Liver (tissue), 9 donors: Measurements from ENCODE around the gene GLOD5. TPM values are rescaled to one million over a fixed set of nuclear protein-coding genes. Genes with fewer than 3 reads are reported as not detected.

ENCODE experiments used
- DNase-seq: peaks from one replicate; pipeline ENCODE4 v3.0.0-alpha.2; 2017; ENCODE audit warnings: low spot score
- H3K27ac ChIP-seq, 2 donors: one replicate each; pipeline ENCODE4 v1.7.0; 2013; ENCODE audit warnings: inconsistent platforms in 2 of 2, low read length in 2 of 2, control low read depth in 1 of 2, low read depth in 1 of 2, mild to moderate bottlenecking in 1 of 2
- H3K27me3 ChIP-seq, 4 donors: one replicate each; pipeline versions ENCODE4 v1.6.1 to v1.7.0; 2013; ENCODE audit warnings: low read length in 3 of 4, inconsistent platforms in 1 of 4, mild to moderate bottlenecking in 1 of 4, moderate library complexity in 1 of 4; ENCODE audit not compliant: control insufficient read depth in 4 of 4, insufficient read depth in 4 of 4
- H3K36me3 ChIP-seq, 4 donors: one replicate each; pipeline versions ENCODE4 v1.6.1 to v1.7.0; 2013; ENCODE audit warnings: low read length in 3 of 4, mild to moderate bottlenecking in 3 of 4, low read depth in 1 of 4, moderate library complexity in 1 of 4; ENCODE audit not compliant: control insufficient read depth in 4 of 4, insufficient read depth in 3 of 4
- H3K4me1 ChIP-seq, 4 donors: one replicate each; pipeline versions ENCODE4 v1.6.1 to v1.7.0; 2013; ENCODE audit warnings: low read length in 3 of 4, mild to moderate bottlenecking in 3 of 4, moderate library complexity in 1 of 4; ENCODE audit not compliant: control insufficient read depth in 4 of 4, insufficient read depth in 4 of 4
- H3K4me3 ChIP-seq, 3 donors: one replicate each; pipeline versions ENCODE4 v1.6.1 to v1.7.0; 2013; ENCODE audit warnings: low read length in 3 of 3, control low read depth in 1 of 3, low read depth in 1 of 3, mild to moderate bottlenecking in 1 of 3
- H3K9ac ChIP-seq, 2 donors: one replicate each; pipeline ENCODE4 v1.7.0; 2013; ENCODE audit warnings: low read length in 2 of 2, mild to moderate bottlenecking in 2 of 2, moderate library complexity in 2 of 2, control low read depth in 1 of 2, low read depth in 1 of 2
- H3K9me3 ChIP-seq, 4 donors: one replicate each; pipeline versions ENCODE4 v1.6.1 to v1.7.0; 2013; ENCODE audit warnings: low read length in 3 of 4; ENCODE audit not compliant: control insufficient read depth in 4 of 4
- EGR1 ChIP-seq, 2 donors: IDR thresholded peaks; 2 replicates each; pipeline ENCODE4 v1.6.1; 2016 to 2018; ENCODE audit warnings: antibody characterized with exemption in 2 of 2, low read depth in 2 of 2
- FOXA1 ChIP-seq: IDR thresholded peaks from 2 replicates; pipeline ENCODE4 v1.6.1; 2016; ENCODE audit warnings: antibody characterized with exemption
- FOXA2 ChIP-seq: IDR thresholded peaks from 2 replicates; pipeline ENCODE4 v1.6.1; 2016; ENCODE audit warnings: antibody characterized with exemption
- GABPA ChIP-seq, 2 donors: IDR thresholded peaks in 1 of 2; conservative IDR thresholded peaks in 1 of 2; 2 replicates each; pipeline ENCODE4 v1.6.1; 2016; ENCODE audit warnings: antibody characterized with exemption in 2 of 2, mild to moderate bottlenecking in 1 of 2, moderate library complexity in 1 of 2
- HNF4A ChIP-seq, 2 donors: conservative IDR thresholded peaks; 2 replicates each; pipeline ENCODE4 v1.6.1; 2016; ENCODE audit warnings: antibody characterized with exemption in 2 of 2, mild to moderate bottlenecking in 2 of 2
- HNF4G ChIP-seq: IDR thresholded peaks from 2 replicates; pipeline ENCODE4 v1.6.1; 2016; ENCODE audit warnings: antibody characterized with exemption
- JUND ChIP-seq, 2 donors: IDR thresholded peaks; 2 replicates each; pipeline ENCODE4 v1.6.1; 2016; ENCODE audit warnings: antibody characterized with exemption in 2 of 2
- NR2F2 ChIP-seq: IDR thresholded peaks from 2 replicates; pipeline ENCODE4 v1.6.1; 2016; ENCODE audit warnings: antibody characterized with exemption
- RAD21 ChIP-seq, 2 donors: IDR thresholded peaks; 2 replicates each; pipeline ENCODE4 v1.6.1; 2016; ENCODE audit warnings: antibody characterized with exemption in 2 of 2, mild to moderate bottlenecking in 2 of 2
- RXRA ChIP-seq, 2 donors: IDR thresholded peaks; 2 replicates each; pipeline ENCODE4 v1.6.1; 2017 to 2018; ENCODE audit warnings: antibody characterized with exemption in 2 of 2, mild to moderate bottlenecking in 1 of 2
- SP1 ChIP-seq: IDR thresholded peaks from 2 replicates; pipeline ENCODE4 v1.6.1; 2018; ENCODE audit warnings: antibody characterized with exemption, mild to moderate bottlenecking
- TAF1 ChIP-seq: conservative IDR thresholded peaks from 2 replicates; pipeline ENCODE4 v1.6.1; 2016; ENCODE audit warnings: antibody characterized with exemption, mild to moderate bottlenecking
- YY1 ChIP-seq: IDR thresholded peaks from 2 replicates; pipeline ENCODE4 v1.6.1; 2016; ENCODE audit warnings: antibody characterized with exemption, mild to moderate bottlenecking
- WGBS: extraction: QIAGEN DNeasy Blood & Tissue Kit; methylation state at CpG from one replicate; pipeline ENCODE4 v1.1.7; 2013; 5-methylcytosine and 5-hydroxymethylcytosine counted together
- polyA plus RNA-seq, 2 donors: library from polyadenylated mRNA; stranded (reverse) in 1 of 2; unstranded in 1 of 2; fragments of 200-250 nt in 1 of 2; fragments of >200 nt in 1 of 2; fragmentation: Nextera tagmentation in 1 of 2; extraction: Ambion mirVana in 1 of 2; gene quantifications; one replicate each; pipeline versions ENCODE4 v1.2.1 to v1.2.3, GENCODE V29; 2013 to 2015
- total RNA-seq, 2 donors: library from RNA; depleted of rRNA; stranded (reverse); fragments of >200 nt; gene quantifications; one replicate each; pipeline ENCODE4 v1.2.3, GENCODE V29; 2014
- TF ChIP-seq, protein P1 (sequence below): fragments of 150-350 bp; IDR thresholded peaks from 2 replicates; pipeline ENCODE4 v1.5.1; 2017; ENCODE audit warnings: improper control_type of control experiment, low read depth, low read length; ENCODE audit not compliant: missing input control
- TF ChIP-seq, protein P2 (sequence below): IDR thresholded peaks from 2 replicates; pipeline ENCODE4 v1.6.1; 2016; ENCODE audit warnings: antibody characterized with exemption
- TF ChIP-seq, protein P3 (sequence below): IDR thresholded peaks from 2 replicates; pipeline ENCODE4 v1.6.1; 2016; ENCODE audit warnings: antibody characterized with exemption
- TF ChIP-seq, protein P4 (sequence below): IDR thresholded peaks from 2 replicates; pipeline ENCODE4 v1.6.1; 2016; ENCODE audit warnings: antibody characterized with exemption
- TF ChIP-seq, protein P5 (sequence below): IDR thresholded peaks from 2 replicates; pipeline ENCODE4 v1.6.1; 2016; ENCODE audit warnings: antibody characterized with exemption, mild to moderate bottlenecking
- donor health status: healthy.
- donor health status: healthy.
- donor health status: healthy.
- donor health status: healthy.
- donor health status: healthy.

Gene GLOD5
- total and polyA plus RNA-seq, 4 donors, result 0.67 to 3.4 (median 2.1) TPM; not detected in 1

DNA sequence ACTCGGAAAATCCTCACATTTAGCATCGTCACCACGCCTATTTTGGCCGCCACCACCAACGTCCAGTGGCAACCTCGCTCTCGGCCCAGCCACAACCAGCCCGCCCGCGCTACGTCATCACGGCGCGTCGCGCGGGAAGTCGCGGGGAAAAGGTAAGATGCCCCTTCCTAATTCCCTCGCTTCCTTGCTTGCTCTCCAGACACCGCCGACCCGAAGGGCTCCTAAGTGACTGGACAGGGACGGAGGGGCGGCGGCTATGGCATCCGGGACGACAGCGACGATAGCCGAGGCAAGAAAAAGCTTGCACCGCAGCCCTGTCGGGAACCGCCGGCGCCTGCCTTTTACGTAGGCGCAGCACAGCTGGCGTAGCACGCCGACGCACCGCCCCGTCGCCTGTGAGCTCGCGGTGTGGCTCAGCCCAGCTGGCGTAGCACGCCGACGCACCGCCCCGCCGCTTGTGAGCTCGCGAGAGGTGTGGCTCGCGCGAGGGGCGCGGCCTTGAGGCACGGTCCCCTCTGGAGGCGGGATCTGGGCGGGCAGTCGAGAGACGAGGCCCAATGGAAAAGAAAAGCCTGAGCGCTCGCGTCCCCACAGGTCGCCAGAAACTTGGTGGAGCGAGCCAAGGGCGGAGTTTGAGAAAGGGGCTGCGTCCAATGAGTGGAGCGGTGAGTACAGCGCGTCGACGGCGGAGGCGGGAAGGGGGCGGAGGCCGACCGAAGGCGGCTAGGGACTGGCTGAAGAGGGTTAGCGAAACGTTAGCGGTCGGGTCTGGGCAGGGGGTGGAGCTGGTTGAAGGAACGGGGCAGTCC, 39.9 kb downstream of the GLOD5 start, which contains the start of gene HDAC6:
TSS of gene HDAC6 (plus strand) at position 788 of the 809 bp plus-strand sequence. CDS start 626 bp downstream, outside the sequence.
- peaks cover 0 to 7% (median 3%) of the 10 kb centered on the region in 4 donors for H3K36me3 ChIP-seq
- H3K27me3 ChIP-seq, result no peaks in the 10 kb centered on the region
- WGBS, result under 1% methylated on average over 89 of the region's 89 CpGs
- H3K9me3 ChIP-seq, result no peaks in the 10 kb centered on the region
- H3K9ac ChIP-seq, result peak within 1 kb of the TSS in 1 of 2 donors; percentile 96
- peak within 1 kb of the TSS; percentile 62 to 74 (median 64) for H3K4me3 ChIP-seq
- DNase-seq, result peak; percentile 91
- peak within 1 kb of the TSS; percentile 95 to 96 for H3K27ac ChIP-seq
- H3K4me1 ChIP-seq, result peaks cover 2 to 14% (median 5%) of the 10 kb centered on the region in 4 donors
- TF ChIP-seq FOXA1 (peak; percentile 24), HNF4A (conservative IDR thresholded peaks at IDR 0.05) (no peak), HNF4G (no peak), SP1 (peak; percentile 82), GABPA (IDR thresholded peaks at IDR 0.05 in 1 of 2, conservative IDR thresholded peaks at IDR 0.05 in 1 of 2) (no peak), NR2F2 (no peak), JUND (IDR thresholded peaks at IDR 0.05) (no peak), EGR1 (IDR thresholded peaks at IDR 0.05; ENCODE audit: low read depth in 2 of 2) (no peak), TAF1 (peak; percentile 58), YY1 (no peak), RXRA (IDR thresholded peaks at IDR 0.05) (no peak), RAD21 (IDR thresholded peaks at IDR 0.05) (no peak), FOXA2 (no peak)
- TF ChIP-seq, protein P1, sequence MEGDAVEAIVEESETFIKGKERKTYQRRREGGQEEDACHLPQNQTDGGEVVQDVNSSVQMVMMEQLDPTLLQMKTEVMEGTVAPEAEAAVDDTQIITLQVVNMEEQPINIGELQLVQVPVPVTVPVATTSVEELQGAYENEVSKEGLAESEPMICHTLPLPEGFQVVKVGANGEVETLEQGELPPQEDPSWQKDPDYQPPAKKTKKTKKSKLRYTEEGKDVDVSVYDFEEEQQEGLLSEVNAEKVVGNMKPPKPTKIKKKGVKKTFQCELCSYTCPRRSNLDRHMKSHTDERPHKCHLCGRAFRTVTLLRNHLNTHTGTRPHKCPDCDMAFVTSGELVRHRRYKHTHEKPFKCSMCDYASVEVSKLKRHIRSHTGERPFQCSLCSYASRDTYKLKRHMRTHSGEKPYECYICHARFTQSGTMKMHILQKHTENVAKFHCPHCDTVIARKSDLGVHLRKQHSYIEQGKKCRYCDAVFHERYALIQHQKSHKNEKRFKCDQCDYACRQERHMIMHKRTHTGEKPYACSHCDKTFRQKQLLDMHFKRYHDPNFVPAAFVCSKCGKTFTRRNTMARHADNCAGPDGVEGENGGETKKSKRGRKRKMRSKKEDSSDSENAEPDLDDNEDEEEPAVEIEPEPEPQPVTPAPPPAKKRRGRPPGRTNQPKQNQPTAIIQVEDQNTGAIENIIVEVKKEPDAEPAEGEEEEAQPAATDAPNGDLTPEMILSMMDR, result no peak
- TF ChIP-seq, protein P2, sequence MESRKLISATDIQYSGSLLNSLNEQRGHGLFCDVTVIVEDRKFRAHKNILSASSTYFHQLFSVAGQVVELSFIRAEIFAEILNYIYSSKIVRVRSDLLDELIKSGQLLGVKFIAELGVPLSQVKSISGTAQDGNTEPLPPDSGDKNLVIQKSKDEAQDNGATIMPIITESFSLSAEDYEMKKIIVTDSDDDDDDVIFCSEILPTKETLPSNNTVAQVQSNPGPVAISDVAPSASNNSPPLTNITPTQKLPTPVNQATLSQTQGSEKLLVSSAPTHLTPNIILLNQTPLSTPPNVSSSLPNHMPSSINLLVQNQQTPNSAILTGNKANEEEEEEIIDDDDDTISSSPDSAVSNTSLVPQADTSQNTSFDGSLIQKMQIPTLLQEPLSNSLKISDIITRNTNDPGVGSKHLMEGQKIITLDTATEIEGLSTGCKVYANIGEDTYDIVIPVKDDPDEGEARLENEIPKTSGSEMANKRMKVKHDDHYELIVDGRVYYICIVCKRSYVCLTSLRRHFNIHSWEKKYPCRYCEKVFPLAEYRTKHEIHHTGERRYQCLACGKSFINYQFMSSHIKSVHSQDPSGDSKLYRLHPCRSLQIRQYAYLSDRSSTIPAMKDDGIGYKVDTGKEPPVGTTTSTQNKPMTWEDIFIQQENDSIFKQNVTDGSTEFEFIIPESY, result peak; percentile 98
- TF ChIP-seq, protein P3, sequence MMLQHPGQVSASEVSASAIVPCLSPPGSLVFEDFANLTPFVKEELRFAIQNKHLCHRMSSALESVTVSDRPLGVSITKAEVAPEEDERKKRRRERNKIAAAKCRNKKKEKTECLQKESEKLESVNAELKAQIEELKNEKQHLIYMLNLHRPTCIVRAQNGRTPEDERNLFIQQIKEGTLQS, result no peak
- TF ChIP-seq, protein P4, sequence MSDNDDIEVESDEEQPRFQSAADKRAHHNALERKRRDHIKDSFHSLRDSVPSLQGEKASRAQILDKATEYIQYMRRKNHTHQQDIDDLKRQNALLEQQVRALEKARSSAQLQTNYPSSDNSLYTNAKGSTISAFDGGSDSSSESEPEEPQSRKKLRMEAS, result no peak
- TF ChIP-seq, protein P5, sequence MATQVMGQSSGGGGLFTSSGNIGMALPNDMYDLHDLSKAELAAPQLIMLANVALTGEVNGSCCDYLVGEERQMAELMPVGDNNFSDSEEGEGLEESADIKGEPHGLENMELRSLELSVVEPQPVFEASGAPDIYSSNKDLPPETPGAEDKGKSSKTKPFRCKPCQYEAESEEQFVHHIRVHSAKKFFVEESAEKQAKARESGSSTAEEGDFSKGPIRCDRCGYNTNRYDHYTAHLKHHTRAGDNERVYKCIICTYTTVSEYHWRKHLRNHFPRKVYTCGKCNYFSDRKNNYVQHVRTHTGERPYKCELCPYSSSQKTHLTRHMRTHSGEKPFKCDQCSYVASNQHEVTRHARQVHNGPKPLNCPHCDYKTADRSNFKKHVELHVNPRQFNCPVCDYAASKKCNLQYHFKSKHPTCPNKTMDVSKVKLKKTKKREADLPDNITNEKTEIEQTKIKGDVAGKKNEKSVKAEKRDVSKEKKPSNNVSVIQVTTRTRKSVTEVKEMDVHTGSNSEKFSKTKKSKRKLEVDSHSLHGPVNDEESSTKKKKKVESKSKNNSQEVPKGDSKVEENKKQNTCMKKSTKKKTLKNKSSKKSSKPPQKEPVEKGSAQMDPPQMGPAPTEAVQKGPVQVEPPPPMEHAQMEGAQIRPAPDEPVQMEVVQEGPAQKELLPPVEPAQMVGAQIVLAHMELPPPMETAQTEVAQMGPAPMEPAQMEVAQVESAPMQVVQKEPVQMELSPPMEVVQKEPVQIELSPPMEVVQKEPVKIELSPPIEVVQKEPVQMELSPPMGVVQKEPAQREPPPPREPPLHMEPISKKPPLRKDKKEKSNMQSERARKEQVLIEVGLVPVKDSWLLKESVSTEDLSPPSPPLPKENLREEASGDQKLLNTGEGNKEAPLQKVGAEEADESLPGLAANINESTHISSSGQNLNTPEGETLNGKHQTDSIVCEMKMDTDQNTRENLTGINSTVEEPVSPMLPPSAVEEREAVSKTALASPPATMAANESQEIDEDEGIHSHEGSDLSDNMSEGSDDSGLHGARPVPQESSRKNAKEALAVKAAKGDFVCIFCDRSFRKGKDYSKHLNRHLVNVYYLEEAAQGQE, result peak; percentile 30
